Nephron progenitor cell (in vitro differentiated cells): ENCODE results near the gene VTI1A.

Experiments used
- DNase-seq: peaks from one replicate; pipeline ENCODE4 v3.0.0; 2021
- H3K27ac Mint-ChIP-seq: 2 replicates; pipeline ENCODE4 v1.8.0; 2021; ENCODE audit warnings: mild to moderate bottlenecking, moderate library complexity, mixed read lengths
- H3K27me3 Mint-ChIP-seq: 2 replicates; pipeline ENCODE4 v1.8.0; 2021; ENCODE audit warnings: mild to moderate bottlenecking, low read depth, mixed read lengths; ENCODE audit not compliant: poor library complexity
- H3K36me3 Mint-ChIP-seq: 2 replicates; pipeline ENCODE4 v1.8.0; 2021; ENCODE audit warnings: low read depth, mixed read lengths
- H3K4me1 Mint-ChIP-seq: 2 replicates; pipeline ENCODE4 v1.8.0; 2021; ENCODE audit warnings: mixed read lengths
- H3K4me3 Mint-ChIP-seq: 2 replicates; pipeline ENCODE4 v1.8.0; 2021; ENCODE audit warnings: mild to moderate bottlenecking, moderate library complexity, mixed read lengths
- H3K9me3 Mint-ChIP-seq: 2 replicates; pipeline ENCODE4 v1.8.0; 2021; ENCODE audit warnings: mild to moderate bottlenecking, moderate library complexity, mixed read lengths
- TF ChIP-seq, protein P1 (sequence below): fragments of 200-600 bp; sonication (generic); IDR thresholded peaks from 2 replicates; pipeline ENCODE4 v1.5.0; 2021; ENCODE audit warnings: antibody characterized with exemption

VTI1A gene

DNA sequence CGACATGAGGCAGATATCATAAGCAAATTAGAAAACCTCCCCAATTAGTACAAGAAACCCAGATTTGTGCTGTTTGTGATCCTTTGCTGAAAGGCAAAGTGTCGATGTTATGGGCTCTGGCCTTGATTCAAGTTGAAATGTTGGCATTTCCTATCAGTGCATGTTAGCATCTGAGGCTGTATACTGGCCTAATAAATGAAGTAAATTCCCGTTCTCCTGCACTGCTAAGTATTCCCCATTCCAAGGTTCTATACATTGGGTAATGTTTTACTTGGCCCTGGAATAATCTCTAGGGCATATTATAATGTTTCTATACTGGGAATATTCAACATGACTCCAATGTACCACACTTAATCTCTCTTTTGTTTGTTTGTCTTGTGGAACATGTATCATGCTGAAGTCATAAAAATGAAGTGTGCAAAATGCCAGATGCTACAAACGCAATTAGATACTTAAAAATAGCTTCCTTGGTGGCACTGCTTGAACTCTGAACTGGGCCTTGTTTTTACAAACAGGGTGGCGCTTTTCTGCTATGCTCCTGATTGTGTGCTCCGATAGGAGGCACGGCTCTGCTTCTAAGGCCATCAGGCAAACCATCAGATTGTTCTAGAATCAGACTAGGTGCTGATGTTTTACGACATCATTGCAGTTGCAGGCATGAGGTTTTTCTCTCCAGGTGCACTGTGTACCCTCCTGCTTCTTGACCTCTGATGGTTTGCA, 346.3 kb downstream of the VTI1A start:
- Mint-ChIP-seq H3K9me3 (peaks cover 25% of the 10 kb centered on the region), H3K27me3 (no peaks in the 10 kb centered on the region), H3K27ac (peak overlapping the region; percentile 94), H3K4me1 (peaks cover 43% of the 10 kb centered on the region), H3K36me3 (peaks cover 20% of the 10 kb centered on the region), H3K4me3 (no peak overlapping the region)
- DNase-seq: no peak
- TF ChIP-seq, protein P1, sequence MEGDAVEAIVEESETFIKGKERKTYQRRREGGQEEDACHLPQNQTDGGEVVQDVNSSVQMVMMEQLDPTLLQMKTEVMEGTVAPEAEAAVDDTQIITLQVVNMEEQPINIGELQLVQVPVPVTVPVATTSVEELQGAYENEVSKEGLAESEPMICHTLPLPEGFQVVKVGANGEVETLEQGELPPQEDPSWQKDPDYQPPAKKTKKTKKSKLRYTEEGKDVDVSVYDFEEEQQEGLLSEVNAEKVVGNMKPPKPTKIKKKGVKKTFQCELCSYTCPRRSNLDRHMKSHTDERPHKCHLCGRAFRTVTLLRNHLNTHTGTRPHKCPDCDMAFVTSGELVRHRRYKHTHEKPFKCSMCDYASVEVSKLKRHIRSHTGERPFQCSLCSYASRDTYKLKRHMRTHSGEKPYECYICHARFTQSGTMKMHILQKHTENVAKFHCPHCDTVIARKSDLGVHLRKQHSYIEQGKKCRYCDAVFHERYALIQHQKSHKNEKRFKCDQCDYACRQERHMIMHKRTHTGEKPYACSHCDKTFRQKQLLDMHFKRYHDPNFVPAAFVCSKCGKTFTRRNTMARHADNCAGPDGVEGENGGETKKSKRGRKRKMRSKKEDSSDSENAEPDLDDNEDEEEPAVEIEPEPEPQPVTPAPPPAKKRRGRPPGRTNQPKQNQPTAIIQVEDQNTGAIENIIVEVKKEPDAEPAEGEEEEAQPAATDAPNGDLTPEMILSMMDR: no peak

DNA sequence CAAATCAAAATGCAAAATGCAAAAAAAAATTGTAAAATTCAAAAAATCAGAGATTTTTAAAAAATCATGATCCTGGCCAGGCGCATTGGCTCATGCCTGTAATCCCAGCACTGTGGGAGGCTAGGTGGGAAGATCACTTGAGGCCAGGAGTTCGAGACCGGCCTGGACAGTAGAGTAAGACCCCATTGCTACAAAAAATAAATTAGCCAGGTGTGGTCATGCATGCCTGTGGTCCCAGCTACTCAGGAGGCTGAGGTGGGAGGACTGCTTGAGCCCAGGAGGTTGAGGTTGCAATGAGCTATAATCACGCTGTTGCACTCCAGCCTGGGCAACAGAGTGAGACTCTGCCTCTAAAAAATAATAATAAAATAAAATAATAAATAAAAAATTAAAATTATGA, 347.2 kb downstream of the VTI1A start:
- H3K27ac Mint-ChIP-seq: no peak overlapping the region
- peaks cover 51% of the 10 kb centered on the region for H3K4me1 Mint-ChIP-seq

DNA sequence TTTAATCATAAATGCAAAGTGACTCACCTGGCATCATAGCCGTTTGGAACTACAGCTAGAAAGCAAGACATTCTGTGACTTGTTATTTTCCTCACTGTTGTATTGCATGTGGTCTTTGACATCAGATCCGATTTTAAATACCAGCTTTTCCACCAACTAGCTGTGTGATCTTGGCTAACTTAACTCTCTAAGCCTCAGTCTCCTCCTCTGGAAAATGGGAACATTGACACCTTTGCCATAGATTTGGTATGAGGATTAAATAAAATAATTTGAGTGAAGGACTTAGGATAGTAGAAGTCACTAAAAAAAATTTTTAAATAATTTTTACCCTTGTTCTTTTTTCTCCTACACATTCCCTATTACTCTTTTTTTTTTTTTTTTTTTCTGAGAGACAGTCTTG, 348.1 kb downstream of the VTI1A start:
- TF ChIP-seq, protein P1: no peak
- peaks cover 8% of the 10 kb centered on the region for H3K9me3 Mint-ChIP-seq
- H3K4me1 Mint-ChIP-seq: peaks cover 54% of the 10 kb centered on the region
- H3K36me3 Mint-ChIP-seq: peaks cover 8% of the 10 kb centered on the region
- H3K27me3 Mint-ChIP-seq: peaks cover 4% of the 10 kb centered on the region
- DNase-seq: no peak
- no peak overlapping the region for H3K4me3 Mint-ChIP-seq
- no peak overlapping the region for H3K27ac Mint-ChIP-seq

More for the DNA sequence above, 347.2 kb downstream of the VTI1A start:
- TF ChIP-seq, protein P1: no peak
- Mint-ChIP-seq H3K27me3 (no peaks in the 10 kb centered on the region), H3K36me3 (peaks cover 17% of the 10 kb centered on the region), H3K4me3 (no peak overlapping the region), H3K9me3 (peaks cover 17% of the 10 kb centered on the region)
- no peak for DNase-seq

DNA sequence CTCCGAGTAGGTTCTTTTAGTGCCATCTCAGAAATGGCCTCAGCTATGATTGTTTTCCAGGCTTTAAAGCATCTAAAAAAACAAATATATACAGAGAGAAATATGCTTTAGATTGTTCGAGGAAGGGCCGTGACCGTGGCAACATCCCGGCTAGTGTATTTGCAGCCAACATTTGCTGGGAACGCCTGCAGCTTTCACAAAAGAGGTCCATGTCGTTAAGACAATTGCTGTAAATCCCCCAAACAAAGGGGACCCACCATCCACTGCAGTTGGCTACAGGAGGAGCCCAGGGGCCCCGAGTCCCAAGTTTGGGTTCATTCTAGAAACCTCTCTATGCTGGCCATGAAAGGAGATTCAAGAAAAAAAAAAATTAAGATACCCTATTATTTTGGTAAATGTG, 350.2 kb downstream of the VTI1A start:
- Mint-ChIP-seq H3K27ac (no peak overlapping the region), H3K4me3 (no peak overlapping the region), H3K27me3 (peaks cover 4% of the 10 kb centered on the region), H3K9me3 (no peaks in the 10 kb centered on the region), H3K36me3 (no peaks in the 10 kb centered on the region), H3K4me1 (peaks cover 49% of the 10 kb centered on the region)
- DNase-seq: no peak
- TF ChIP-seq, protein P1: no peak

DNA sequence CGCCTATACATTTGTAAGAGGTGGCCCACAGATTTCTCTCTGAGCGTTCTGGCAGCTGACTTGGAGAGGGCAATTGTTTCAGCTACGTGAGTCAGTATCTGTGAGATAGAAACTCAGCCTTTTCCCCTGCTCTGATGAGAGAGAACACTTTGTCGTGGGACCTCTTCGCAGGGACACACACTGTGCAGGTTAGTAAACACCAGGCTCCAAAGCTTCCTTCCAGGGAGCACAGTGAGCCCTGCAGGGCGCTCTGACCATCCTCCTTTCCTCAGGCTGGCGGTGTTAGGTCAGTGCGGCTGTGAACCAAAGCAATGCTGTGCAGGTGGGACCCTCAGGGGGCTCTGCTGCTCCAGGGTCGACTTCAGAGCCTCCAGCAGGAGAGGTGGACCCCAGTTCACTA, 350.8 kb downstream of the VTI1A start:
- Mint-ChIP-seq H3K36me3 (no peaks in the 10 kb centered on the region), H3K4me1 (peaks cover 43% of the 10 kb centered on the region), H3K4me3 (no peak overlapping the region), H3K27me3 (peaks cover 4% of the 10 kb centered on the region), H3K9me3 (no peaks in the 10 kb centered on the region), H3K27ac (no peak overlapping the region)
- no peak for DNase-seq
- TF ChIP-seq, protein P1: no peak

DNA sequence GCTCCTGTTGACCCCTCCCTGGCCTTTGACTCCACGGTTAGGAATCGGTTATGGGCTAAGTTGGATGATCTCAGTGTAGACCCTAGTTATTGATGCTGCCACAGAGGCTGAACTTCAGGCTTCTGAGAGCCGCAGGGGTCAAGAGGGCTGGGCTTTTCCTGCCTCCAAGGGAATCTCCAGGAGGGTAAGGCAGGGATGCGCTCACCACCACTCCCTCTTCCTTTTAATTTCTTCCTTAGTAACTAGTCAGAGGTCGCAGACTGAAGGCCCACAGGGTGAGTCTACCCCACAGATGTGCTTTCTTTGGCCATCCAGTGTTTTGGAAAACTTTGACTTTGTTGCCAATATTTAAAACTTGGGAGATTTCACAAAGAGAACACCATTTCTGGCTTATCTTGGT, 352.0 kb downstream of the VTI1A start:
- Mint-ChIP-seq H3K27me3 (peaks cover 4% of the 10 kb centered on the region), H3K36me3 (no peaks in the 10 kb centered on the region), H3K4me1 (peaks cover 31% of the 10 kb centered on the region), H3K27ac (no peak overlapping the region), H3K4me3 (no peak overlapping the region), H3K9me3 (no peaks in the 10 kb centered on the region)
- DNase-seq: no peak
- TF ChIP-seq, protein P1: no peak
